ENCODE measurements around the gene IER2.

Gene IER2

DNA sequence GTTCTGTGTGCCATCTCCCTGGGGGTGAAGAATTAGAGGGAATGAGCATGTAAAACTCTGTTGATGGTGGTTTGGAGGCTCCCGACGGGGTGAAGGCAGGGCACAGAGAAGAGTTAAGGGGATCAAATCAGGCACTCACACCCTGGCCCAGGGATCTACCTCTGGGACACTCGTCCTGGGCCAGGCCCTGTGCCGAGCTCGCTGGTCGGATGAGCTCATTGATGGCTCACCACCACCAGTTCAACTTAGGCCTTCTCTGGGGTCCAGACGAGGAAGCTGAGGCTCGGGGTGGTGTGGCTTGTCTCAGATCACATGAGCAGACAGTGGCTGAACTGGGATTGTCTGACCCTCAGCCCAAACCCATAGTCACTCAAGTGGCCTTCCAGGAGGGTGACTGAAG is 30.6 kb upstream of the IER2 start:
- no peak for DNase-seq (ENCODE audit: low spot score)

DNA sequence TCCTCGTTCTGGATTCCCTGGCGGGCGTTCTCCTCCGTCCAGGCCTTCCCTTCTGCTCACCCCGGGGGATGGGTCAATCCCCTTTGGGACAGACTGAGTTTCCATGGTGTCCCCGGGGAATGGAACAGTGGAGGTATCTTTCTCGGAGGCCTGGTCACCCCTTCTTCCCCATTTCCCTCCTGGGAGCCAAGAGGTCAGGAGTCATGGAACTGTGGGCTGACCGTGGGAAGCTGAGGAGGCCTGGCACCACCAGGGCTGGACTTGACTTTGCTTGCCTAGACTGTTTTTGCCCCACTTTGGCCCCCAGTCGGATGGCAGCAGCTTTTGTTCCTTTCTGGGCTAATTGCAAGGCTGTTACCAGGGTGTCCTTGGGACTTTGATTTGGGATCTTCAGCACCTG is 30.2 kb upstream of the IER2 start:
- no peak for DNase-seq (ENCODE audit: low spot score)

DNA sequence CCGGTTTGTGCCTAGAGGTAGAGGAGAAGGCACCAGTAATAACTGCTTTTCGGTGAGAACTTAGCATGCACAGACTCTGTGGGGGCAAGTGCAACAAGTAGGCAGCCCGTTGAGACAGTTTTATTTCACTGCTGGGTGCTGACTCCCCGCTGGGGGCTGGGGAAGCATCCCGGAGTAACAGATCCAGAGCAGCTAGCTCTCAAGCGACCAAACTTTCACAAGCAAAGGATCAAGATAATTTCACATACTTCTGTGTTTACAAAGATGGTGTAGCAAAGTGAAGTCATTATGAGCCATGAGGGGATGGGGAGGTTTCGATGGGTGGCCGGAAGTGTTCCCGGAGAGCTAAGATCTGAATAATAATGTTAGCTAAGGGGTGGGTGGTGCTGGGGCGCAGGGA is 29.4 kb upstream of the IER2 start:
- DNase-seq (ENCODE audit: low spot score): no peak

GRCh38 chr19:13121551-13122274 is 28.5 kb upstream of the IER2 start:
- no peak for DNase-seq (ENCODE audit: low spot score)

- DNase-seq (ENCODE audit: low spot score): no peak
Observed at GRCh38 chr19:13122275-13122878, 27.8 kb upstream of the IER2 start.

- DNase-seq (ENCODE audit: low spot score): no peak
Observed at GRCh38 chr19:13122980-13123957, 26.9 kb upstream of the IER2 start.

GRCh38 chr19:13127051-13127450 is 23.2 kb upstream of the IER2 start:
- DNase-seq (ENCODE audit: low spot score): no peak

- no peak for DNase-seq (ENCODE audit: low spot score)
Observed at GRCh38 chr19:13127811-13128575, 22.2 kb upstream of the IER2 start.

DNA sequence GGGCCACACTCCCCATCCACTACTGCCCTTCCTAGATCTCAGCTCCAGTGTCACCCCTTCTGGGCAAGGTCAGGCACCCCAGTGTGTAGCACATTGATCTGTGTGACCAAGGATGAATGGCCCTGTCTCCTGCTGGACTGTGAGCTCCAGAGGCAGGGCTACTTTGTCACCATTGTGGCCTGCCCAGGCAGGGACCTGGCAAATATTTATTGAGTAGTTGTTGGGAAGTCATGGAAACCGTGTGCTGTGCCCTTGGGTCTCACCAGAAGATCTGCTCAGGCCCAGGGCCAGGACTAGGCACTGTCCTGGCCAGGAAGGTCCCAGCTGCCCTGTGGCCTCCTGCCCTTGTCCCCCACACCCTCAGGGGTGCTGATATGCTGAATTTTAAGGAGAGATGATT is 21.6 kb upstream of the IER2 start:
- no peak for DNase-seq (ENCODE audit: low spot score)

GRCh38 chr19:13129384-13129783 is 20.8 kb upstream of the IER2 start:
- DNase-seq (ENCODE audit: low spot score): no peak

DNA sequence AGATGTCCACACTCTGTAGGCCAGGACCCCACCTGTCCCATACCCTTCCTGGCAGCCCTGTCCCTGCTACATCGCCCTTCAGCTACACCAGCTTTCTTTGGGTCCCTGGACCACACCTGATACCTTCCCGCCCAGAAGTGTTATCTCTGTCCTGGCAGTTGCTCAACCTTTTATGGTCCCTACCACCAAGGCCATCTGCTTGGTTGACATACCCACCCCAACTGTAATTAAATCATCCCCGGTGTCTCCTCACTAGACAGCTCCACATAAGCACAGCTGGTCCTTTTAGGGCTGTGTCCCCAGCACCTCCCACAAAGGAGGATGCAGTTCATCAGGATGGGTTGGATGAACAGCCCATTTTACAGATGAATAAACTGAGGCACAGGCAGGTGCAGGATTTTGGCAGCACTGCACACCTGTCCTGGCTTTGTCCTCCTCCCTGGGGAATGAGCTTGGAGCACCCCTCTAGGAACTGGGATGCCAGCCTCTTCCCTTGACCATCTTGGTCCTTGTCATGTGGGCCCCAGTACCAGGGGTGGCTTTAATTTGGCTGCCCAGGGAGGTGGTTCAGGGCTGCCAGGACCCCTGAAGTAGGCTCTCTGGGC is 19.2 kb upstream of the IER2 start:
- DNase-seq (ENCODE audit: low spot score): no peak

DNA sequence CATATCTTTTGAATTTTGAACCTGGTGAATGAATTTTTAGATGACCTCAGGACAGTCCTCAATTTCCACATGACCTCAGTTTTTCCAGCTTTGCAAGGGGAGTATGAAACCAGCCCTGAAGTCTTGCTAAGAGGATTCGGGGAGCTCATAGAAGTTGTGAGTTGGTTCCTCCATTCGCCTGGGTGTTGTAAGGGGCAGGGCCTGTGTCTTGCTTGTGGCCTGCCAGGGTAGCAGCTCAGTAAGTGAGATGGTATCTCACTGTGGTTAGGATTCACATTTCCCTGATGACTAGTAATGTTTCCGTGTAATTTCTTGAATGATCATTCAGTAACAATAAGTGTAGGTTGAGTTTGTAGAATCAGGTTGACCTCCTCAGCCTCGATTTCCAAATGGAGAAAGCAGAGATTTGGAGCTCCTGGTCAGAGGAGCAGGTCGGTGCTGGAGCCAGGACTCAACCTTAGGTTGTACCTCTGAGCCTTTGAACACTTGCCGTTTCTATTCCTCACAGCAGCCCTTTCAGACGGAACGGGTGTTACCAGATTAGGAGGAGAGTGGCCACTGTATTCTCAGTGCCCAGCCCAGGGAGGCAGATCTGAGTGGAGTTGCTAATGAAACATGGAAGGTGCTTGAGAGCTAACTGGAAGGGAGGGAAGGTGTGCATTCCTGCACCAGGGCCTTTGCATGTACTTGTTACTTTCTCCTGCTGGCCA is 17.6 kb upstream of the IER2 start:
- DNase-seq (ENCODE audit: low spot score): no peak

DNA sequence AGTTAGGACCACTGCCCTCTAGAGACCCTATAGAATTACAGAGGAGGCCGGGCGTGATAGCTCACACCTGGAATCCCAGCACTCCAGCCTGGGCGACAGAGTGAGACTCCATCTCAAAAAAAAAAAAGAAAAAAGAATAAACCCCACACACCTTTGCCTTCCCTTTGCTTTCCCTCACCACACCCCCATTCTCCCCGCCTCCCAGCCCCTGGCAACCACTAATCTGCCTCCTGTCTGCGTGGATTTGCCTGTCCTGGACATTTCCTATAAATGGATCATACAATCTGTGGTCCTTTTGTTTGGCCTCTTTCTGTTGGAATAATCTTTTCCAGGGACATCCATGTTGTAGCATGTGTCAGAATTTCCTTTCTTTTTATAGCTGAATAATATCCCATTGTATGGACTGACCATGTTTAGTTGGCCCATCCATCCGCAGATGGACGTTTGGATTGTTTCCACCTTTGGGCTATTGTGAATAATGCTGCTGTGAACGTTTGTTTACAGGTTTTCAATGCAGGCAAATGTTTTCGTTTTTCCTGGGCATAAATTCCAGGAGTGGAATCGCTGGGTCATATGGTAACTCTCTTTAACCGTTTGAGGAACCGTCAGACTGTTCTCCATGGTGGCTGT is 16.9 kb upstream of the IER2 start:
- DNase-seq (ENCODE audit: low spot score): no peak

GRCh38 chr19:13134626-13135025 is 15.6 kb upstream of the IER2 start:
- no peak for DNase-seq (ENCODE audit: low spot score)

GRCh38 chr19:13135068-13136062 is 14.8 kb upstream of the IER2 start:
- no peak for DNase-seq (ENCODE audit: low spot score)

DNA sequence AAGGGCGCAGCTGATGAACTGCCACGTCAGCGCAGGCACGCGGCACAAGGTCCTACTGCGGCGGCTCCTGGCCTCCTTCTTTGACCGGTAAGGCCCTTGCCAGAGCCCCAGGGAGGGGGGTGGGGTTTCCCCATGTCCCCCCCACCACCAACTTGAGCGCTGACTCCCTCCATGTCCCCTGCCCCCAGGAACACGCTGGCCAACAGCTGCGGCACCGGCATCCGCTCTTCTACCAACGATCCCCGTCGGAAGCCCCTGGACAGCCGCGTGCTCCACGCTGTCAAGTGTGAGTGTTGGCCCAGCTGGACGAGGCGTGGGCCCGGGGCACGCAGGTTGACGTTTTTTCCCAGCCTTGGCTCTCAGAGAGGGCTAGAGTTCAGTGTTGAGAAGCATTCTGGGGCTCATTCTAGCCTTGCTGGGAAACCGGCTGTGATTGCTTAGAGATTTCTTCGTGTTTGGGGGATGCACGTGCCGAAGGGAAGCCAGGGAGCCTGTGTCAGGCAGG is 12.9 kb upstream of the IER2 start:
- no peak for DNase-seq (ENCODE audit: low spot score)

GRCh38 chr19:13138171-13138915 is 11.9 kb upstream of the IER2 start:
- DNase-seq (ENCODE audit: low spot score): no peak

- no peak for DNase-seq (ENCODE audit: low spot score)
Observed at GRCh38 chr19:13138916-13139198, 11.4 kb upstream of the IER2 start.

All from HuH-7.5 (cell line).